Coronary artery (tissue), 2 donors: ENCODE data around the gene LRRK1.
A peak's percentile ranks its signal among the peaks of the same experiment; 100 is the strongest.

Experiments used
- DNase-seq: peaks from one replicate; pipeline ENCODE4 v3.0.0-alpha.2; 2017; ENCODE audit warnings: low spot score
- H3K27ac ChIP-seq, 2 donors: fragments of 200-600 bp; sonication (generic); one replicate each; pipeline ENCODE4 v1.5.1; 2016 to 2019
- H3K4me3 ChIP-seq: fragments of 200-600 bp; sonication (generic); 2 replicates; pipeline ENCODE4 v1.5.1; 2016; ENCODE audit warnings: mild to moderate bottlenecking, moderate library complexity
- CTCF ChIP-seq: fragments of 200-600 bp; sonication (generic); IDR thresholded peaks from one replicate; pipeline ENCODE4 v1.5.1; 2019; ENCODE audit warnings: antibody characterized with exemption

Gene LRRK1

DNA sequence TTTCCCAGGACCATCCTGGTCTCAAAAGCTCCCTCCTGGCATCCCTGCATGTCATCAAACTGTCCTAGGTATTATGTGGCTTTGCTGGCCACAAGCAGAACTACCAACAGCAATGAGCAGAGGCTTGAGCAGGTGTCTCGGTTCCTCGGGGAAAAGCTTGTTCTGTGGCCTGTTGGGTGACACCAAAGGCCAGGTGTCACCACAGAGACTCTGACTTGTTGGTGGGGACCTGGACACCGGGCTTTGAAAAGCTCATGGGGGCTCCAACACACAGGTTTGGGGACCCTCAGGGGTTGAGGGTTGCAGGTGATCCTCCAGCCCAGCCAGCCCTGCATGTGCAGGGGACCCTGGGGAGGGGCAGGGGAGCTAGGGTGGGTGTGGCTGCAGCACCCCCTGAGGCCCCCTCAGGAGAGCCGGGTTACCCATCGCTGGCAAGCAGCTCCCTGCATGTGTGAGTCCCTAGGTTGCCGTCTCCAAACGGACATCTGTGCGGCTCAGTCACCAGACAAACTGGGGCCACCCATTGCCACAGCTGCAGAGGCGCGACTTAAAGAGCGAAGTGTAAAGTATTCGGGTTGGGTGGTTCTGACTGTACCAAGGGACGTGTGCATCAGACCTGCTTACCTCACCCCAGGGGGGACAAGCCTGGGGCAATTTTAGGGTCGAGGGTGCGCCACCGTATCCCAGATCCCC is 192.6 kb downstream of the LRRK1 start:
- TF ChIP-seq CTCF = no peak
- Histone ChIP-seq H3K4me3 (no peak overlapping the region), H3K27ac (no peak overlapping the region)
- no peak for DNase-seq

DNA sequence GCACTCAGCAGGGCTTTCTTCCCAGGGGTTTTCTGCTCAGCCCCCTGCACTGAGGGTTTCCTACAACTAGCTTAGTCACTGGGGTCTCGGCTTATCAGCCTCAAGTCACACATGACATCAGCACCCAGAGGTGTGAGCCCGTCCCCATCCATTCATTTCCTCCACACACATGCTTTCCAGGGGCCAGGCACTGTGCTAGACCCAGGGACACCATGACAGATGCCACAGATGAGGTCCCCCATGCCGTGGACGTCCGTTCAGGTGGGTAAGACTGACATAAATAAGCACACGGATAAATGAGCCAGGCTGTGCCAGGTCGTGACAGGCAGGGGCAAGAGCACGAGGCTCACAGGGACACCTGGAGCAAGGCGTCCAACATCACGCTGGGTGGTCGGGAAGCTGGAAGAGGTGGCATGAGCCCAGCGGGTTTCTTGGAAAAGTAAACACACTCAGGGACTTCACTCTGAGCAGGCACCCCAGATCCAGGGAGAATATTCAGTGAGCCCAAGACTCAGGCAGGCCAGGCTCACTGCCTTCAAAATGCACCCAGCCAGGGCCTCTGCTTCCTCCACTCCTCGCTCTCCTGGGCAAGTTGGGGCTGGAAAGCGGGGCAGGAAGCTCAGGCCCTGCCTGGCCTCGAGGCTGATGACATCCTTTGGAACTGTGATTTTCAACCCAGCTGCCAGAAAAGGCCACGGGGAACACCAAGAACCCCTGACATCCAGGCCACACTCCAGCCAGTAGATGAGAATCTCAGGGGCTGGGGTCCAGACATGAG is 193.4 kb downstream of the LRRK1 start:
- no peak for TF ChIP-seq CTCF
- Histone ChIP-seq H3K4me3 (no peak overlapping the region), H3K27ac (no peak overlapping the region)
- DNase-seq = no peak

- DNase-seq = no peak
- no peak overlapping the region for H3K4me3 ChIP-seq
- H3K27ac ChIP-seq = no peak overlapping the region
- TF ChIP-seq CTCF = no peak
These were observed 194.2 kb downstream of the LRRK1 start for GRCh38 chr15:101113114-101114005.

GRCh38 chr15:101114166-101114565 is 195.0 kb downstream of the LRRK1 start:
- Histone ChIP-seq H3K27ac (no peak overlapping the region), H3K4me3 (no peak overlapping the region)
- DNase-seq = no peak
- TF ChIP-seq CTCF = no peak

GRCh38 chr15:101114610-101115009 is 195.5 kb downstream of the LRRK1 start:
- Histone ChIP-seq H3K27ac (no peak overlapping the region), H3K4me3 (no peak overlapping the region)
- no peak for TF ChIP-seq CTCF
- DNase-seq = no peak

DNA sequence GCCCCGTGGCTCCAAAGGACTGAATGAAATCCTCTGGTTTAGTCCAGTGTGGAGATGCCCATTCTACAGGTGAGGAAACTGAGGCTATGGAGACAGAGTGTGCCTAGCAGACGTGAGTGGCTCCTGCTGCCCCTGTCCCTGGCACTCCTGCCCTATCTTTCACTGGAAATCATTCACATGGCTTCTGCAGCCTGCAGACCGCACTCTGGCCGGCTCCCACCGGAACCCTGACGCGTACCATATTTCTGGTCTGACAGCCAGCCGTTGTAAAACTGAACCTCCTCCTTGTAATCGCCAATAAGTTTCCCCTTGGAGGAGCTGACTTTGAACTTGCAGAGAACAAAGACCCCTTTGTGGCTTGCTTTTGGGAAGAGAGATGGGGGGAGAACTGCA is 196.2 kb downstream of the LRRK1 start:
- Histone ChIP-seq H3K27ac (peak overlapping the region in 1 of 2 donors; percentile 9), H3K4me3 (no peak overlapping the region)
- no peak for DNase-seq
- no peak for TF ChIP-seq CTCF
